Measurements from ENCODE around the gene PPP1R9A.

PPP1R9A gene

DNA sequence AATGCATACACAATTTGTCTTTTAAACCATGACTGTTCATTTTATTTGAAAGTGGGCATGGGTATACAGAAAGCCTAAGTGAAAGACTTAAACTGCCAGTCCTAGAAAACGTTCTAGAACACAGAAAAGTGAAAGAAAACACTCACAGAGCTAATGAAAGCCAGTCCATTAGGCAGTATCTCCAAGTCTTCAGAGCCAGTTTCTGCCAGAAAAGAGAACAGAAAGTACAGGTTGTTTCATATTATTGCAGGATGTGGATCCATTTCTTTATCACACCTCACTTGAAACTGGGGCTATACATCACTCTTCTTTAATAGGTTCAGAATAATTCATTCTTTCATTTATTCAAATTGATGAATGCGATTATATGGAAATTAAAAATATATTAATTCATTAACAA lies 409.2 kb downstream of the PPP1R9A start:
- TF ChIP-seq CTCF (conservative IDR thresholded peaks at IDR 0.05; ENCODE audit: low read length) (no peak), EZH2phosphoT487 (IDR thresholded peaks at IDR 0.05; ENCODE audit: borderline replicate concordance) (no peak)
- no peak overlapping the region for H3K4me2 ChIP-seq (ENCODE audit: low read depth, low read length, poor library complexity, severe bottlenecking)

DNA sequence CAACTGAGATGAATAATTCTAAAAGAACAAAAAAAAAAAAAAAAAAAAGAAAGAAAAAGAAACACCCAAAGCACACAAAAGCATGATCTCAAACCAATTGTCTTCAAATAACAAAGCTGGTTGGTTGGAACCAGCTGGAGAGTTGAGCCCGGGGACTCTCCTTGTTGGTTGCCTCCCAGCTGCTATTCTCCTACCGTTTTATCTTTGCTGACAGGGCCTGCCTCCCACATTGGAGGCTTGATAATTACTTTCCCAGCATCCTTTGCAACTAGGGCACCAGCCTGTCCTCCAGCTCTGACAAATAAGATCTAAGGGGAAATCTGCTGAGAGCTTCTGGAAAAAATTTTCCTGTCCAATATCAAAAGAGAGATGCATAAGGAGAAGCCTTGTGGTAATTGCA lies 410.2 kb downstream of the PPP1R9A start:
- H3K4me3 ChIP-seq (ENCODE audit: low read length, poor library complexity, severe bottlenecking), result no peak overlapping the region
- no peaks in the 10 kb centered on the region for H3K9me2 ChIP-seq (replicated peaks; ENCODE audit: low read depth, low read length)
- H3K4me2 ChIP-seq (ENCODE audit: low read depth, low read length, poor library complexity, severe bottlenecking), result no peak overlapping the region
- TF ChIP-seq EZH2phosphoT487 (IDR thresholded peaks at IDR 0.05; ENCODE audit: borderline replicate concordance), result no peak
- TF ChIP-seq CTCF (conservative IDR thresholded peaks at IDR 0.05; ENCODE audit: low read length), result no peak
- no peaks in the 10 kb centered on the region for H4K20me1 ChIP-seq (ENCODE audit: insufficient read depth, low read length, poor library complexity, severe bottlenecking)
- no peaks in the 10 kb centered on the region for H3K9me3 ChIP-seq (ENCODE audit: insufficient read depth, low read depth, low read length)
- no peaks in the 10 kb centered on the region for H3K4me1 ChIP-seq (ENCODE audit: insufficient read depth, low read length, poor library complexity, severe bottlenecking)
- no peaks in the 10 kb centered on the region for H3F3A ChIP-seq (ENCODE audit: low read depth)
- no peak overlapping the region for H3K9ac ChIP-seq (ENCODE audit: low read depth, low read length, poor library complexity, severe bottlenecking)
- H3K27me3 ChIP-seq (ENCODE audit: insufficient read depth, low read length, poor library complexity, severe bottlenecking), result no peaks in the 10 kb centered on the region
- H3K79me2 ChIP-seq (ENCODE audit: insufficient read depth, low read length), result no peaks in the 10 kb centered on the region
- no peaks in the 10 kb centered on the region for H3K36me3 ChIP-seq (ENCODE audit: insufficient read depth, low read length)
- no peak overlapping the region for H2AFZ ChIP-seq (ENCODE audit: low read length)

More for the DNA sequence above, 409.2 kb downstream of the PPP1R9A start:
- Histone ChIP-seq H3K4me3 (ENCODE audit: low read length, poor library complexity, severe bottlenecking) (no peak overlapping the region), H3K4me1 (ENCODE audit: insufficient read depth, low read length, poor library complexity, severe bottlenecking) (no peaks in the 10 kb centered on the region), H3F3A (ENCODE audit: low read depth) (no peaks in the 10 kb centered on the region), H4K20me1 (ENCODE audit: insufficient read depth, low read length, poor library complexity, severe bottlenecking) (no peaks in the 10 kb centered on the region), H3K27me3 (ENCODE audit: insufficient read depth, low read length, poor library complexity, severe bottlenecking) (no peaks in the 10 kb centered on the region), H3K79me2 (ENCODE audit: insufficient read depth, low read length) (no peaks in the 10 kb centered on the region), H3K9me3 (ENCODE audit: insufficient read depth, low read depth, low read length) (no peaks in the 10 kb centered on the region), H3K9me2 (replicated peaks; ENCODE audit: low read depth, low read length) (no peaks in the 10 kb centered on the region), H3K36me3 (ENCODE audit: insufficient read depth, low read length) (no peaks in the 10 kb centered on the region), H2AFZ (ENCODE audit: low read length) (no peak overlapping the region), H3K9ac (ENCODE audit: low read depth, low read length, poor library complexity, severe bottlenecking) (no peak overlapping the region)

DNA sequence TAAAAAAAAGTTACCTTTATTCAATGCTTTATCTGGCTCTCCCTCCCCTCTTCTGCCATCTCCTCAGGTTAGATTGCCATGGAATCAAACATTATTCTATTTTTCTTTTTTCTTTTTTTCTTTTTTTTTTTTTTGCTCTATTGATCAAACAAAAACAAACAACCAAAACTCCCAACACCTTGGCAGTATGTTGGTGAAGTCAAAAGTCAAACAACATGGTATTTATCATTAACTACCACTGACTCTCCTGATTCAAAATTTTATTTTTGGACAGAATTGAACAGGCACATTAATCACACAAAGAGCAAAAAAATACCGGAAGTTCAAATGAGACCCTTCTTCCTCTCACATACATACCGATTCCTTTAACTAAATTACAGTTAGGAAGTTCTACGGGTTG lies 410.6 kb downstream of the PPP1R9A start:
- H4K20me1 ChIP-seq (ENCODE audit: insufficient read depth, low read length, poor library complexity, severe bottlenecking), result no peaks in the 10 kb centered on the region
- H2AFZ ChIP-seq (ENCODE audit: low read length), result no peak overlapping the region
- TF ChIP-seq CTCF (conservative IDR thresholded peaks at IDR 0.05; ENCODE audit: low read length) (no peak), EZH2phosphoT487 (IDR thresholded peaks at IDR 0.05; ENCODE audit: borderline replicate concordance) (no peak)
- H3K36me3 ChIP-seq (ENCODE audit: insufficient read depth, low read length), result no peaks in the 10 kb centered on the region
- H3K9ac ChIP-seq (ENCODE audit: low read depth, low read length, poor library complexity, severe bottlenecking), result no peak overlapping the region
- H3K9me2 ChIP-seq (replicated peaks; ENCODE audit: low read depth, low read length), result no peaks in the 10 kb centered on the region
- H3F3A ChIP-seq (ENCODE audit: low read depth), result no peaks in the 10 kb centered on the region
- no peaks in the 10 kb centered on the region for H3K9me3 ChIP-seq (ENCODE audit: insufficient read depth, low read depth, low read length)
- H3K27me3 ChIP-seq (ENCODE audit: insufficient read depth, low read length, poor library complexity, severe bottlenecking), result no peaks in the 10 kb centered on the region
- no peaks in the 10 kb centered on the region for H3K79me2 ChIP-seq (ENCODE audit: insufficient read depth, low read length)
- H3K4me1 ChIP-seq (ENCODE audit: insufficient read depth, low read length, poor library complexity, severe bottlenecking), result no peaks in the 10 kb centered on the region
- no peak overlapping the region for H3K4me2 ChIP-seq (ENCODE audit: low read depth, low read length, poor library complexity, severe bottlenecking)
- H3K4me3 ChIP-seq (ENCODE audit: low read length, poor library complexity, severe bottlenecking), result no peak overlapping the region
